Osteoblast (primary cell): ENCODE data around the gene BSG. TPM values are rescaled to one million over a fixed set of nuclear protein-coding genes. Genes with fewer than 3 reads are reported as not detected.

Experiments
- DNase-seq: peaks from one replicate; pipeline ENCODE4 v3.0.0; 2011; ENCODE audit warnings: low spot score, mixed read lengths; ENCODE audit not compliant: insufficient read length; ENCODE audit errors: missing footprints
- H2AFZ ChIP-seq: 2 replicates; pipeline ENCODE4 v1.6.0; 2011; ENCODE audit warnings: mild to moderate bottlenecking, low read length
- H3K27ac ChIP-seq: 2 replicates; pipeline ENCODE4 v1.5.1; 2011; ENCODE audit warnings: mild to moderate bottlenecking, low read depth, low read length, moderate library complexity
- H3K27me3 ChIP-seq: 2 replicates; pipeline ENCODE4 v1.6.0; 2012; ENCODE audit warnings: mild to moderate bottlenecking, control low read depth, inconsistent platforms, low read length, moderate library complexity; ENCODE audit not compliant: insufficient read depth
- H3K36me3 ChIP-seq: 2 replicates; pipeline ENCODE4 v1.5.1; 2011; ENCODE audit warnings: mild to moderate bottlenecking, low read length, control low read depth, moderate library complexity; ENCODE audit not compliant: insufficient read depth
- H3K4me1 ChIP-seq: 2 replicates; pipeline ENCODE4 v1.5.1; 2011; ENCODE audit warnings: mild to moderate bottlenecking, low read length, control low read depth, moderate library complexity; ENCODE audit not compliant: insufficient read depth
- H3K4me2 ChIP-seq: 2 replicates; pipeline ENCODE4 v1.6.0; 2011; ENCODE audit warnings: mild to moderate bottlenecking, low read length; ENCODE audit not compliant: insufficient read depth
- H3K4me3 ChIP-seq: fragments of 200-600 bp; sonication (generic); 3 replicates; pipeline ENCODE4 v1.5.1; 2012; ENCODE audit warnings: mild to moderate bottlenecking, low read length, inconsistent platforms; ENCODE audit not compliant: insufficient read depth
- H3K79me2 ChIP-seq: 2 replicates; pipeline ENCODE4 v1.6.0; 2012; ENCODE audit warnings: mild to moderate bottlenecking, low read length, control low read depth, inconsistent platforms; ENCODE audit not compliant: insufficient read depth
- H3K9me3 ChIP-seq: 2 replicates; pipeline ENCODE4 v1.5.1; 2011; ENCODE audit warnings: low read depth, low read length, control low read depth
- H4K20me1 ChIP-seq: 2 replicates; pipeline ENCODE4 v1.6.0; 2012; ENCODE audit warnings: mild to moderate bottlenecking, low read length, control low read depth; ENCODE audit not compliant: insufficient read depth
- CTCF ChIP-seq: IDR thresholded peaks from 2 replicates; pipeline ENCODE4 v1.5.1; 2011; ENCODE audit warnings: mild to moderate bottlenecking, low read depth, low read length, moderate library complexity; ENCODE audit errors: extremely low read depth
- total RNA-seq: library from RNA; depleted of rRNA; stranded (reverse); fragments of >200 nt; gene quantifications from 2 replicates; pipeline ENCODE4 v1.2.3, GENCODE V29; 2012

BSG gene
- total RNA-seq, 1 donor = 273 TPM

- H3K4me3 ChIP-seq = no peak overlapping the region
- no peak for TF ChIP-seq CTCF
- no peak overlapping the region for H3K27ac ChIP-seq
- H4K20me1 ChIP-seq = peaks cover 14% of the 10 kb centered on the region
- no peaks in the 10 kb centered on the region for H3K79me2 ChIP-seq
- H3K36me3 ChIP-seq = peaks cover 14% of the 10 kb centered on the region
- H3K4me1 ChIP-seq = peaks cover 6% of the 10 kb centered on the region
- H3K4me2 ChIP-seq = no peak overlapping the region
- H2AFZ ChIP-seq = no peak overlapping the region
- H3K9me3 ChIP-seq = no peaks in the 10 kb centered on the region
- no peak for DNase-seq
- H3K27me3 ChIP-seq = no peaks in the 10 kb centered on the region
These were observed 49.4 kb downstream of the BSG start for GRCh38 chr19:621819-622218.

- TF ChIP-seq CTCF = no peak
- DNase-seq = no peak
- Histone ChIP-seq H3K4me3 (no peak overlapping the region), H3K4me2 (no peak overlapping the region), H3K4me1 (peaks cover 6% of the 10 kb centered on the region), H2AFZ (no peak overlapping the region), H3K79me2 (no peaks in the 10 kb centered on the region), H3K27ac (no peak overlapping the region), H3K27me3 (no peaks in the 10 kb centered on the region), H4K20me1 (peaks cover 14% of the 10 kb centered on the region), H3K9me3 (no peaks in the 10 kb centered on the region), H3K36me3 (peaks cover 14% of the 10 kb centered on the region)
These were observed 50.3 kb downstream of the BSG start for GRCh38 chr19:622666-623065.

- peak overlapping the region; percentile 28 for H3K4me2 ChIP-seq
- H3K4me3 ChIP-seq = no peak overlapping the region
- H3K79me2 ChIP-seq = no peaks in the 10 kb centered on the region
- peak overlapping the region; percentile 69 for H3K27ac ChIP-seq
- peaks cover 19% of the 10 kb centered on the region for H4K20me1 ChIP-seq
- DNase-seq = no peak
- no peak for TF ChIP-seq CTCF
- no peak overlapping the region for H2AFZ ChIP-seq
- peaks cover 19% of the 10 kb centered on the region for H3K36me3 ChIP-seq
- no peaks in the 10 kb centered on the region for H3K9me3 ChIP-seq
- H3K4me1 ChIP-seq = peaks cover 6% of the 10 kb centered on the region
- H3K27me3 ChIP-seq = no peaks in the 10 kb centered on the region
These were observed 51.0 kb downstream of the BSG start for GRCh38 chr19:623175-623916.

- Histone ChIP-seq H3K79me2 (no peaks in the 10 kb centered on the region), H3K27ac (peak overlapping the region; percentile 69), H3K4me3 (no peak overlapping the region), H3K9me3 (no peaks in the 10 kb centered on the region), H3K4me1 (peaks cover 6% of the 10 kb centered on the region), H4K20me1 (peaks cover 19% of the 10 kb centered on the region), H3K36me3 (peaks cover 21% of the 10 kb centered on the region), H2AFZ (no peak overlapping the region), H3K4me2 (peak overlapping the region; percentile 28), H3K27me3 (no peaks in the 10 kb centered on the region)
- peak; percentile 99 for DNase-seq
- TF ChIP-seq CTCF = no peak
These were observed 51.6 kb downstream of the BSG start for GRCh38 chr19:623974-624373.
